Caco-2 (cell line): ENCODE results near the gene NCAPD3. TPM values are rescaled to one million over a fixed set of nuclear protein-coding genes. Genes with fewer than 3 reads are reported as not detected.

ENCODE experiments used
- BruUV-seq: library from RNA; stranded (reverse); fragments of 400-500 nt; replicated peaks from 2 replicates; lab custom pipeline; 2021; lab: Mats Ljungman, UMichigan
- CTCF ChIA-PET: fragments of 300-600 bp; sonication (Branson Sonifier 250); formaldehyde crosslinking; loops from one replicate; lab custom pipeline; 2022; ENCODE audit warnings: antibody characterized with exemption; lab: Charles Lee
- POLR2A ChIA-PET: fragments of 300-600 bp; sonication (Branson Sonifier 250); formaldehyde crosslinking; loops from one replicate; lab custom pipeline; 2022; ENCODE audit warnings: antibody characterized with exemption; lab: Charles Lee
- DNase-seq, 2 experiments: peaks; one replicate each; pipeline versions ENCODE4 v3.0.0 to v3.0.0-alpha.2; 2020 to 2022
- H3K27me3 ChIP-seq: replicated peaks from 2 replicates; pipeline ENCODE4 v1.6.0; 2011; ENCODE audit warnings: low read length; ENCODE audit not compliant: control insufficient read depth, insufficient read depth
- H3K36me3 ChIP-seq: 2 replicates; pipeline ENCODE4 v1.5.1; 2011; ENCODE audit warnings: low read length; ENCODE audit not compliant: control insufficient read depth, insufficient read depth
- H3K4me1 ChIP-seq: fragments of 250-450 bp; sonication (Bioruptor Pico); 2 replicates; pipeline ENCODE4 v1.5.1; 2020; ENCODE audit warnings: mild to moderate bottlenecking
- H3K4me3 ChIP-seq: 2 replicates; pipeline ENCODE4 v1.5.1; 2011; ENCODE audit warnings: low read depth, mild to moderate bottlenecking, control low read depth, low read length
- H3K9me3 ChIP-seq: fragments of 250-450 bp; sonication (Bioruptor Pico); 2 replicates; pipeline ENCODE4 v1.5.1; 2020; ENCODE audit warnings: mild to moderate bottlenecking, moderate library complexity
- H3K27ac Mint-ChIP-seq: one replicate; pipeline ENCODE4 v1.8.0; 2022; ENCODE audit warnings: mixed read lengths; ENCODE audit not compliant: unreplicated experiment
- H3K27me3 Mint-ChIP-seq: one replicate; pipeline ENCODE4 v1.8.0; 2022; ENCODE audit warnings: mixed read lengths; ENCODE audit not compliant: insufficient read depth, unreplicated experiment
- H3K36me3 Mint-ChIP-seq: one replicate; pipeline ENCODE4 v1.8.0; 2022; ENCODE audit warnings: mild to moderate bottlenecking, mixed read lengths; ENCODE audit not compliant: insufficient read depth, unreplicated experiment
- H3K4me1 Mint-ChIP-seq: one replicate; pipeline ENCODE4 v1.8.0; 2022; ENCODE audit warnings: low read depth, mixed read lengths; ENCODE audit not compliant: unreplicated experiment
- H3K4me3 Mint-ChIP-seq: one replicate; pipeline ENCODE4 v1.8.0; 2022; ENCODE audit warnings: mild to moderate bottlenecking, moderate library complexity, mixed read lengths; ENCODE audit not compliant: unreplicated experiment
- H3K9me3 Mint-ChIP-seq: one replicate; pipeline ENCODE4 v1.8.0; 2022; ENCODE audit warnings: mixed read lengths; ENCODE audit not compliant: unreplicated experiment
- intact Hi-C: fragments of 100-400 bp; cut with micrococcal nuclease; formaldehyde crosslinking; loops from one replicate; pipeline ENCODE4 v1.10.0; 2022; ENCODE audit not compliant: unreplicated experiment
- total RNA-seq: library from RNA; stranded (reverse); gene quantifications from 2 replicates; pipeline ENCODE4 v1.2.3, GENCODE V29; 2022
- TF ChIP-seq, protein P1 (sequence below), 2 experiments: fragments of 200-600 bp in 1 of 2; IDR thresholded peaks; 1 replicate in 1 of 2; 2 replicates in 1 of 2; pipeline versions ENCODE4 v1.5.1 to v1.8.0; 2011 to 2022; ENCODE audit warnings: antibody characterized with exemption in 1 of 2, control low read depth in 1 of 2, inconsistent platforms in 1 of 2, low read depth in 1 of 2, low read length in 1 of 2, mild to moderate bottlenecking in 1 of 2, moderate library complexity in 1 of 2; ENCODE audit not compliant: insufficient read depth in 1 of 2, severe bottlenecking in 1 of 2, unreplicated experiment in 1 of 2

NCAPD3 gene
- total RNA-seq, 1 experiment from 2014 or later: 108 TPM

DNA sequence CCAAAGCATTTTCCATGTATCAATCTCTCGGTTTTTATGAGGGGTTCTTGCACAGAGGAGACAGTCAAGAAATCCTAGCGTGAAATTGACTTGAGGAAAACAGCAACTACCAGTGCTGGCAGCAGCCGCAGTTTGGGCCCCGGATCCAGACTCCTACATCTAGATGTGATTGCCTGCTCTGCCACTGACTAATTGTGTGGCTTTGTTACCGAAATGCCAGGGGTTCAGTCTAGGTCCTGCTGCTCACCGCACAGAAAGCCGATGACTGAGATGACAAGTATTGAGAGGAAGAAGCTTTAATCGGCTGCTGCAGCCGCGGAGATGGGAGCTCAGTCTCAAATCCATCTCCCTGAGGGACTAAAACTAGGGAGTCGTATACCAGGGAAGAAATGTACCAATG, 44.2 kb upstream of the NCAPD3 start:
- BruUV-seq: no TSS peak
- Mint-ChIP-seq H3K27ac (no peak overlapping the region), H3K27me3 (peaks cover 5% of the 10 kb centered on the region), H3K36me3 (no peaks in the 10 kb centered on the region), H3K4me3 (no peak overlapping the region), H3K9me3 (no peaks in the 10 kb centered on the region), H3K4me1 (no peaks in the 10 kb centered on the region)
- DNase-seq: peak in 1 of 2 experiments; percentile 19
- Histone ChIP-seq H3K9me3 (no peaks in the 10 kb centered on the region), H3K4me1 (peaks cover 6% of the 10 kb centered on the region; the same call in 1 of the 2 replicates), H3K4me3 (no peak overlapping the region), H3K36me3 (no peaks in the 10 kb centered on the region), H3K27me3 (no peaks in the 10 kb centered on the region)
- POLR2A ChIA-PET: no interaction called here
- CTCF ChIA-PET: no interaction called here
- intact Hi-C loops: loop anchor here (10.0 kb wide), 1 partner anchor 597 kb away; no protein-coding TSS in a partner anchor
- TF ChIP-seq, protein P1, sequence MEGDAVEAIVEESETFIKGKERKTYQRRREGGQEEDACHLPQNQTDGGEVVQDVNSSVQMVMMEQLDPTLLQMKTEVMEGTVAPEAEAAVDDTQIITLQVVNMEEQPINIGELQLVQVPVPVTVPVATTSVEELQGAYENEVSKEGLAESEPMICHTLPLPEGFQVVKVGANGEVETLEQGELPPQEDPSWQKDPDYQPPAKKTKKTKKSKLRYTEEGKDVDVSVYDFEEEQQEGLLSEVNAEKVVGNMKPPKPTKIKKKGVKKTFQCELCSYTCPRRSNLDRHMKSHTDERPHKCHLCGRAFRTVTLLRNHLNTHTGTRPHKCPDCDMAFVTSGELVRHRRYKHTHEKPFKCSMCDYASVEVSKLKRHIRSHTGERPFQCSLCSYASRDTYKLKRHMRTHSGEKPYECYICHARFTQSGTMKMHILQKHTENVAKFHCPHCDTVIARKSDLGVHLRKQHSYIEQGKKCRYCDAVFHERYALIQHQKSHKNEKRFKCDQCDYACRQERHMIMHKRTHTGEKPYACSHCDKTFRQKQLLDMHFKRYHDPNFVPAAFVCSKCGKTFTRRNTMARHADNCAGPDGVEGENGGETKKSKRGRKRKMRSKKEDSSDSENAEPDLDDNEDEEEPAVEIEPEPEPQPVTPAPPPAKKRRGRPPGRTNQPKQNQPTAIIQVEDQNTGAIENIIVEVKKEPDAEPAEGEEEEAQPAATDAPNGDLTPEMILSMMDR (IDR thresholded peaks at IDR 0.05; ENCODE audit: insufficient read depth in 1 of 2, low read depth in 1 of 2, low read length in 1 of 2, severe bottlenecking in 1 of 2, unreplicated experiment in 1 of 2): no peak

DNA sequence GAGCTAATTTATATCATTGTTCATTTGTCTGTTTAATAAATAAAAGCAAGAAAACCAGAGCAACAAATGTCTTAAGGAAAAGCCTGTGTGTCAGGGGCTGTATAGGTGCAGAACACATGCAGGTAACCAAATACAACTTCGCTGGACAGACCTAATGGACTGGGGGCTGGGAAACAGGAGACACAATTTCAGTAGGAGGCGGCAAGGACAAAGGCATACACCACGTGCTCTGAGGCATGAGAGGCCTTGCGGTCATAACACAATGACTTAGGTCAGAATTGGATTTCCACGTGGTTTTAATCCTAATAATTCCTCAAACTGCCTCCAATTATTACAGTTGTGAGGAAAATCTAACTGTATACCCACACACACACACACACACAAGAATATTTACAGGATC, 43.7 kb upstream of the NCAPD3 start:
- no peak overlapping the region for H3K4me3 Mint-ChIP-seq
- H3K27ac Mint-ChIP-seq: no peak overlapping the region
- peaks cover 5% of the 10 kb centered on the region; the same call in 1 of the 2 replicates for H3K4me1 ChIP-seq
- DNase-seq: peak in 1 of 2 experiments; percentile 8
- TF ChIP-seq, protein P1 (IDR thresholded peaks at IDR 0.05; ENCODE audit: insufficient read depth in 1 of 2, low read depth in 1 of 2, low read length in 1 of 2, severe bottlenecking in 1 of 2, unreplicated experiment in 1 of 2): no peak
- ChIA-PET POLR2A (no interaction called here), CTCF (no interaction called here)
- intact Hi-C loops: loop anchor here (10.0 kb wide), 1 partner anchor 597 kb away; no protein-coding TSS in a partner anchor
- BruUV-seq: no TSS peak
- no peaks in the 10 kb centered on the region for H3K36me3 ChIP-seq
- peaks cover 5% of the 10 kb centered on the region for H3K27me3 Mint-ChIP-seq
- H3K4me3 ChIP-seq: no peak overlapping the region
- H3K9me3 ChIP-seq: no peaks in the 10 kb centered on the region
- no peaks in the 10 kb centered on the region for H3K9me3 Mint-ChIP-seq
- H3K4me1 Mint-ChIP-seq: no peaks in the 10 kb centered on the region
- no peaks in the 10 kb centered on the region for H3K36me3 Mint-ChIP-seq
- no peaks in the 10 kb centered on the region for H3K27me3 ChIP-seq

DNA sequence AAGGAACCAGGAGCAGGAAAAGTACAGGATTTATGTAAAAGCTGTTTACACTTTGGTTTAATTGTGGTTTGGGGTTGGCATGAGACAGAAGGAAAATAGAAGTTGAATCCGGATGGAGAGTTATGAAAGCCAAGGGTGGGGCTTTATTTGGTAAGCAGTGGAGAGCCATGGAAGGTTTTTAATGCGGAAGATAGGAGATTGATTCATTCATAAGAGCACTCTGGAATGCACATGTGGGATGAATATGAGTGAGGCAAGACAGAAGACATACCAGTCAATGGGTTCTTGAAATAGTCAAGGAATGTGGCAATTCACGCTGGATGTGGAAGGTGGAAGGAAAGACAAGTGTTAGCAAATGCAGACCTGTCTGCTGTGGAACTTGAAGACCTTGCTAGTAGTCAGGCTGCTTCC, 43.1 kb upstream of the NCAPD3 start:
- Histone ChIP-seq H3K36me3 (no peaks in the 10 kb centered on the region), H3K9me3 (no peaks in the 10 kb centered on the region), H3K4me3 (no peak overlapping the region), H3K27me3 (no peaks in the 10 kb centered on the region), H3K4me1 (no peaks in the 10 kb centered on the region)
- ChIA-PET POLR2A (no interaction called here), CTCF (no interaction called here)
- Mint-ChIP-seq H3K27me3 (peaks cover 2% of the 10 kb centered on the region), H3K4me1 (no peaks in the 10 kb centered on the region), H3K4me3 (no peak overlapping the region), H3K27ac (no peak overlapping the region), H3K36me3 (no peaks in the 10 kb centered on the region), H3K9me3 (no peaks in the 10 kb centered on the region)
- intact Hi-C loops: loop anchor here (10.0 kb wide), 1 partner anchor 598 kb away; no protein-coding TSS in a partner anchor
- BruUV-seq: no TSS peak
- DNase-seq: peak in 1 of 2 experiments; percentile 5
- TF ChIP-seq, protein P1 (IDR thresholded peaks at IDR 0.05; ENCODE audit: insufficient read depth in 1 of 2, low read depth in 1 of 2, low read length in 1 of 2, severe bottlenecking in 1 of 2, unreplicated experiment in 1 of 2): no peak
